Mammary epithelial cell (primary cell): ENCODE measurements around the gene ADARB2.

Experiments used
- EZH2 ChIP-seq: IDR thresholded peaks from 2 replicates; pipeline ENCODE4 v1.6.1; 2012; ENCODE audit warnings: low read length, inconsistent platforms, borderline replicate concordance
- TF ChIP-seq, protein P1 (sequence below), 2 donors: IDR thresholded peaks in 1 of 2; conservative IDR thresholded peaks in 1 of 2; 2 replicates each; pipeline ENCODE4 v1.5.1; 2011 to 2012; ENCODE audit warnings: inconsistent platforms in 2 of 2, low read length in 2 of 2, mild to moderate bottlenecking in 2 of 2, control low read depth in 1 of 2, low read depth in 1 of 2; ENCODE audit not compliant: insufficient read depth in 1 of 2; ENCODE audit errors: extremely low read depth in 1 of 2

DNA sequence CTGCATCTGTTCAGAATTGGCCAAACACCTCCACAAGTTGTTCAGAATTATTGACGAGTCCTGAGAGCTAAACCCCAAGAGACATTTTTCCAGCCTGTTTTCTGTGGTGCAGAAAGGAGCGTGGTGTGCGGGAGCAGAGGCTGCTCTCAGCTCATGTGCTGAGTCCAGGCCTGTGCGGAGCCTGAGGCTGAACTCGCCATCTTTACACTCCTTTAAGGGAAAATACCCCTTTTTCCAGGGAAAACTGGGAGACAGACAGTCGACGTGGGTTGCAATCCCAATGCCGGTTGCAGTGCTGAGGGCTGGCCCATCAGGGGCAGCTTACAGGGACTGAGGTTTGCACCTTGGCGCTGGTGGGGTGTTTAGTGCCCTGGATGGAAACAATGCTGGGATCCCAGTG, 112.2 kb downstream of the ADARB2 start:
- TF ChIP-seq, protein P1, sequence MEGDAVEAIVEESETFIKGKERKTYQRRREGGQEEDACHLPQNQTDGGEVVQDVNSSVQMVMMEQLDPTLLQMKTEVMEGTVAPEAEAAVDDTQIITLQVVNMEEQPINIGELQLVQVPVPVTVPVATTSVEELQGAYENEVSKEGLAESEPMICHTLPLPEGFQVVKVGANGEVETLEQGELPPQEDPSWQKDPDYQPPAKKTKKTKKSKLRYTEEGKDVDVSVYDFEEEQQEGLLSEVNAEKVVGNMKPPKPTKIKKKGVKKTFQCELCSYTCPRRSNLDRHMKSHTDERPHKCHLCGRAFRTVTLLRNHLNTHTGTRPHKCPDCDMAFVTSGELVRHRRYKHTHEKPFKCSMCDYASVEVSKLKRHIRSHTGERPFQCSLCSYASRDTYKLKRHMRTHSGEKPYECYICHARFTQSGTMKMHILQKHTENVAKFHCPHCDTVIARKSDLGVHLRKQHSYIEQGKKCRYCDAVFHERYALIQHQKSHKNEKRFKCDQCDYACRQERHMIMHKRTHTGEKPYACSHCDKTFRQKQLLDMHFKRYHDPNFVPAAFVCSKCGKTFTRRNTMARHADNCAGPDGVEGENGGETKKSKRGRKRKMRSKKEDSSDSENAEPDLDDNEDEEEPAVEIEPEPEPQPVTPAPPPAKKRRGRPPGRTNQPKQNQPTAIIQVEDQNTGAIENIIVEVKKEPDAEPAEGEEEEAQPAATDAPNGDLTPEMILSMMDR (conservative IDR thresholded peaks at IDR 0.05 in 1 of 2, IDR thresholded peaks at IDR 0.05 in 1 of 2; ENCODE audit: extremely low read depth in 1 of 2, insufficient read depth in 1 of 2, low read depth in 1 of 2, low read length in 2 of 2): no peak
- no peak for TF ChIP-seq EZH2
